Endothelial cell of umbilical vein (primary cell): Measurements from ENCODE around the gene CCDC3. TPM values are rescaled to one million over a fixed set of nuclear protein-coding genes. Genes with fewer than 3 reads are reported as not detected.
A peak's percentile ranks its signal among the peaks of the same experiment; 100 is the strongest.

ENCODE experiments used
- BruUV-seq: library from RNA; stranded (reverse); fragments of 400-500 nt; replicated peaks from 2 replicates; lab custom pipeline; 2021; lab: Mats Ljungman, UMichigan
- CTCF ChIA-PET: fragments of 300-600, 350-600 bp; sonication (Branson Sonifier 250); formaldehyde crosslinking; loops from one replicate; lab custom pipeline; 2021; ENCODE audit warnings: antibody characterized with exemption, inconsistent platforms; lab: Charles Lee
- POLR2A ChIA-PET: fragments of 300-600, 350-600 bp; sonication (Branson Sonifier 250); formaldehyde crosslinking; loops from one replicate; lab custom pipeline; 2021; ENCODE audit warnings: antibody characterized with exemption, inconsistent platforms; lab: Charles Lee
- DNase-seq: peaks from one replicate; pipeline ENCODE4 v3.0.0-alpha.2; 2011; ENCODE audit warnings: low read depth, low spot score
- FAIRE-seq: peaks from 2 replicates; lab custom pipeline; 2011; peaks lifted over from hg19 to GRCh38; lab: Jason Lieb, UNC
- H2AFZ ChIP-seq: 2 replicates; pipeline ENCODE4 v1.6.0; 2012; ENCODE audit warnings: low read depth, low read length, control low read depth, inconsistent platforms
- H3K27ac ChIP-seq: 2 replicates; pipeline ENCODE4 v1.5.1; 2011; ENCODE audit warnings: low read depth, mild to moderate bottlenecking, control low read depth, low read length, moderate library complexity; ENCODE audit not compliant: insufficient read depth
- H3K27me3 ChIP-seq, 2 experiments: 2 replicates each; pipeline versions ENCODE4 v1.6.0 to v1.6.1; 2011; ENCODE audit warnings: low read length in 2 of 2, mixed read lengths in 1 of 2; ENCODE audit not compliant: control insufficient read depth in 2 of 2, insufficient read depth in 2 of 2
- H3K36me3 ChIP-seq, 2 experiments: 2 replicates in 1 of 2; 3 replicates in 1 of 2; pipeline ENCODE4 v1.5.1; 2011; ENCODE audit warnings: low read length in 2 of 2, mild to moderate bottlenecking in 1 of 2, moderate library complexity in 1 of 2; ENCODE audit not compliant: control insufficient read depth in 2 of 2, insufficient read depth in 2 of 2; ENCODE audit errors: extremely low read depth in 1 of 2
- H3K4me1 ChIP-seq: 3 replicates; pipeline ENCODE4 v1.5.1; 2011; ENCODE audit warnings: mild to moderate bottlenecking, low read length; ENCODE audit not compliant: control insufficient read depth, insufficient read depth; ENCODE audit errors: extremely low read depth
- H3K4me2 ChIP-seq: 2 replicates; pipeline ENCODE4 v1.6.1; 2011; ENCODE audit warnings: low read length, control low read depth, mixed read lengths; ENCODE audit not compliant: insufficient read depth
- H3K4me3 ChIP-seq, 3 experiments: fragments of 200-600 bp in 1 of 3; sonication (generic), shearing (Covaris generic) in 1 of 3; replicated peaks in 1 of 3; 2 replicates each; pipeline ENCODE4 v1.5.1; 2011 to 2016; ENCODE audit warnings: control low read depth in 3 of 3, low read length in 3 of 3, mild to moderate bottlenecking in 2 of 3, inconsistent platforms in 1 of 3, low read depth in 1 of 3, moderate library complexity in 1 of 3; ENCODE audit not compliant: insufficient read depth in 1 of 3
- H3K79me2 ChIP-seq: 2 replicates; pipeline ENCODE4 v1.6.0; 2012; ENCODE audit warnings: low read length, inconsistent platforms; ENCODE audit not compliant: control insufficient read depth, insufficient read depth
- H3K9ac ChIP-seq: replicated peaks from 2 replicates; pipeline ENCODE3; 2011; ENCODE audit warnings: low read length, control low read depth; ENCODE audit not compliant: insufficient read depth; ENCODE audit errors: extremely low read depth
- H3K9me1 ChIP-seq: replicated peaks from 3 replicates; pipeline ENCODE4 v1.6.0; 2011; ENCODE audit warnings: mild to moderate bottlenecking, low read length; ENCODE audit not compliant: control insufficient read depth, insufficient read depth; ENCODE audit errors: extremely low read depth
- H3K9me3 ChIP-seq: replicated peaks from 2 replicates; pipeline ENCODE4 v1.5.1; 2012; ENCODE audit warnings: low read length, inconsistent platforms; ENCODE audit not compliant: control insufficient read depth, insufficient read depth
- H4K20me1 ChIP-seq: replicated peaks from 2 replicates; pipeline ENCODE3; 2011; ENCODE audit warnings: mild to moderate bottlenecking, low read length; ENCODE audit not compliant: control insufficient read depth, insufficient read depth; ENCODE audit errors: extremely low read depth
- CTCF ChIP-seq, 2 donors: IDR thresholded peaks; 1 replicate in 1 of 2; 2 replicates in 1 of 2; pipeline ENCODE4 v1.5.1; 2011; ENCODE audit warnings: low read length in 2 of 2, mild to moderate bottlenecking in 2 of 2, moderate library complexity in 2 of 2, control low read depth in 1 of 2, inconsistent platforms in 1 of 2, low read depth in 1 of 2; ENCODE audit not compliant: insufficient read depth in 1 of 2; ENCODE audit errors: extremely low read depth in 1 of 2
- EZH2 ChIP-seq: IDR thresholded peaks from 2 replicates; pipeline ENCODE4 v1.6.1; 2012; ENCODE audit warnings: borderline replicate concordance, low read depth, mild to moderate bottlenecking, moderate library complexity, low read length, inconsistent platforms; ENCODE audit not compliant: severe bottlenecking
- FOS ChIP-seq: IDR thresholded peaks from 2 replicates; pipeline ENCODE4 v1.6.1; 2011; ENCODE audit warnings: mild to moderate bottlenecking, low read length, moderate library complexity, borderline replicate concordance; ENCODE audit not compliant: insufficient read depth
- GATA2 ChIP-seq: IDR thresholded peaks from 2 replicates; pipeline ENCODE4 v1.7.0; 2011; ENCODE audit warnings: low read depth, mild to moderate bottlenecking, moderate library complexity, mixed read lengths, low read length; ENCODE audit not compliant: insufficient read length, insufficient read depth
- JUN ChIP-seq: IDR thresholded peaks from 2 replicates; pipeline ENCODE4 v1.6.1; 2011; ENCODE audit warnings: borderline replicate concordance, low read depth; ENCODE audit not compliant: insufficient read length, insufficient read depth
- MAX ChIP-seq: IDR thresholded peaks from 2 replicates; pipeline ENCODE4 v1.6.1; 2011; ENCODE audit not compliant: insufficient read depth, insufficient read length
- MYC ChIP-seq: IDR thresholded peaks from one replicate; pipeline ENCODE4 v1.6.1; 2011; ENCODE audit warnings: mild to moderate bottlenecking, low read depth, low read length
- POLR2A ChIP-seq: IDR thresholded peaks from 2 replicates; pipeline ENCODE4 v1.6.1; 2012; ENCODE audit warnings: low read depth, mild to moderate bottlenecking, control low read depth, low read length
- POLR2AphosphoS5 ChIP-seq: IDR thresholded peaks from 2 replicates; pipeline ENCODE4 v1.6.1; 2012; ENCODE audit warnings: low read depth, mild to moderate bottlenecking, control low read depth, low read length, moderate library complexity; ENCODE audit not compliant: insufficient read depth
- dilution Hi-C: fragments of 300-500 bp; cut with MboI; formaldehyde crosslinking; loops from one replicate; pipeline ENCODE4 v1.15.0; 2019; ENCODE audit warnings: low sequenced_read_pairs; ENCODE audit not compliant: extremely low pct_ligation_motif_present
- intact Hi-C: fragments of 100-400 bp; cut with micrococcal nuclease; formaldehyde crosslinking; loops from one replicate; pipeline ENCODE4 v1.10.0; 2022
- polyA plus RNA-seq, 4 experiments: library from polyadenylated mRNA; depleted of rRNA in 3 of 4; stranded (reverse) in 3 of 4; unstranded in 1 of 4; fragments of >200 nt; gene quantifications; 2 replicates each; pipeline versions ENCODE4 v1.2.1 to v1.2.3, GENCODE V29; 2011 to 2012; ENCODE audit warnings: missing spikeins in 1 of 4
- total RNA-seq: library from RNA; stranded (reverse); gene quantifications from 2 replicates; pipeline ENCODE4 v1.2.3, GENCODE V29; 2021

The CCDC3 gene
- total and polyA plus RNA-seq, 2 donors (not counting 3 experiments of a cell fraction or from before 2014, with no cell fraction given), result 0.90 to 1.4 TPM

GRCh38 chr10:12902135-12902572 lies 99.4 kb downstream of the CCDC3 start:
- H3K9ac ChIP-seq, result no peak overlapping the region
- peaks cover 0 to 2% of the 10 kb centered on the region in 2 experiments for H3K27me3 ChIP-seq
- no peak overlapping the region for H3K4me2 ChIP-seq
- H3K9me3 ChIP-seq, result no peaks in the 10 kb centered on the region
- H3K36me3 ChIP-seq, result no peaks in the 10 kb centered on the region
- ChIA-PET CTCF (interaction anchor here (0.6 to 9.3 kb wide), 47 partner anchors 11 to 687 kb away, joined by 3 to 237 read pairs (median 5); no protein-coding TSS in a partner anchor), POLR2A (no interaction called here)
- H3K4me1 ChIP-seq, result peaks cover 5% of the 10 kb centered on the region
- no peaks in the 10 kb centered on the region for H4K20me1 ChIP-seq
- FAIRE-seq (peak; percentile 77), DNase-seq (peak; percentile 66)
- intact Hi-C loops, result loop anchor here (1.0 to 5.0 kb wide), 7 partner anchors 57 to 638 kb away; no protein-coding TSS in a partner anchor
- TF ChIP-seq CTCF (IDR thresholded peaks at IDR 0.05; ENCODE audit: extremely low read depth in 1 of 2, insufficient read depth in 1 of 2, low read depth in 1 of 2, low read length in 2 of 2) (peak; percentile 72 to 75), GATA2 (no peak)
- no peak overlapping the region for H3K4me3 ChIP-seq
- H2AFZ ChIP-seq, result no peak overlapping the region
- no peaks in the 10 kb centered on the region for H3K9me1 ChIP-seq
- no TSS peak for BruUV-seq
- dilution Hi-C loops, result no loop called here
- H3K79me2 ChIP-seq, result no peaks in the 10 kb centered on the region
- no peak overlapping the region for H3K27ac ChIP-seq

- FAIRE-seq (no peak), DNase-seq (no peak)
- Histone ChIP-seq H3K79me2 (no peaks in the 10 kb centered on the region), H3K4me1 (no peaks in the 10 kb centered on the region), H3K4me3 (no peak overlapping the region), H3K36me3 (no peaks in the 10 kb centered on the region), H3K9ac (no peak overlapping the region), H4K20me1 (no peaks in the 10 kb centered on the region), H3K4me2 (no peak overlapping the region), H3K27ac (no peak overlapping the region), H3K27me3 (peaks cover 0 to 2% of the 10 kb centered on the region in 2 experiments), H3K9me1 (no peaks in the 10 kb centered on the region), H2AFZ (no peak overlapping the region), H3K9me3 (no peaks in the 10 kb centered on the region)
- POLR2A ChIA-PET, result no interaction called here
- no TSS peak for BruUV-seq
- CTCF ChIA-PET, result interaction anchor here (9.3 kb wide), 1 partner anchor 117 kb away, joined by 237 read pairs; no protein-coding TSS in a partner anchor
- dilution Hi-C loops (no loop called here), intact Hi-C loops (no loop called here)
- TF ChIP-seq FOS, result no peak
- no peak for TF ChIP-seq JUN
- no peak for TF ChIP-seq EZH2
- TF ChIP-seq POLR2A, result no peak
- TF ChIP-seq GATA2, result no peak
- TF ChIP-seq MYC, result no peak
- TF ChIP-seq MAX, result no peak
- no peak for TF ChIP-seq CTCF (IDR thresholded peaks at IDR 0.05; ENCODE audit: extremely low read depth in 1 of 2, insufficient read depth in 1 of 2, low read depth in 1 of 2, low read length in 2 of 2)
- no peak for TF ChIP-seq POLR2AphosphoS5
Observed at GRCh38 chr10:12899546-12899945, 102.0 kb downstream of the CCDC3 start.
